ENCODE data around the gene WNT9A.

- TF ChIP-seq YY1 (IDR thresholded peaks at IDR 0.05) (no peak), CTCF (IDR thresholded peaks at IDR 0.05; ENCODE audit: low read depth, low read length, missing input control) (no peak), TAF1 (conservative IDR thresholded peaks at IDR 0.05) (no peak), MAX (IDR thresholded peaks at IDR 0.05) (no peak)
These were observed 5.6 kb downstream of the WNT9A start for GRCh38 chr1:227942021-227942715.
